ENCODE results near the gene LRRC15. TPM values are rescaled to one million over a fixed set of nuclear protein-coding genes. Genes with fewer than 3 reads are reported as not detected.

The LRRC15 gene
- polyA plus RNA-seq, 2 of the 4 experiments (the other 2 are of a cell fraction) = 0.05 to 0.14 TPM

DNA sequence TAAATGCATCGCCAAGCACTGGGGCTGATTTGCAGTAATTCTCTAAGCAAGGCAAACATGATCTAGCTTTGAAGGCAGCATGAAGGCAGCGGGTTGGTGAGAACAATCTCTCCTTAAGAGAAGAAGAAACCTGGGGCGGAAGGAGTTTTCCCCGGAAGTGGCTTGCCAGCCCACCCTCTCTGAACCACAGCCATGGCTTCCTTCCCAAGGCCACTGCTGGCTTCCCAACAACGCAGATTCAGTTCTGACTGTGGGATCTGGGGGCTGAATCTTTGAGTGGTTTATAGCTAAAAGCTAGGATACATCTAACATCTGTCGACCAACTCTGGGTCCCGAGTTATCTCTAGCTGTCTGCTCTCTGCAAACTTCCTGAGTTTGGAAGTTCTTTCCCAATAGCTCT is 14.2 kb downstream of the LRRC15 start (continued):
- TF ChIP-seq, protein P1, sequence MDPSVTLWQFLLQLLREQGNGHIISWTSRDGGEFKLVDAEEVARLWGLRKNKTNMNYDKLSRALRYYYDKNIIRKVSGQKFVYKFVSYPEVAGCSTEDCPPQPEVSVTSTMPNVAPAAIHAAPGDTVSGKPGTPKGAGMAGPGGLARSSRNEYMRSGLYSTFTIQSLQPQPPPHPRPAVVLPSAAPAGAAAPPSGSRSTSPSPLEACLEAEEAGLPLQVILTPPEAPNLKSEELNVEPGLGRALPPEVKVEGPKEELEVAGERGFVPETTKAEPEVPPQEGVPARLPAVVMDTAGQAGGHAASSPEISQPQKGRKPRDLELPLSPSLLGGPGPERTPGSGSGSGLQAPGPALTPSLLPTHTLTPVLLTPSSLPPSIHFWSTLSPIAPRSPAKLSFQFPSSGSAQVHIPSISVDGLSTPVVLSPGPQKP (IDR thresholded peaks at IDR 0.05; ENCODE audit: low read depth, low read length) = no peak
- TF ChIP-seq, protein P2, sequence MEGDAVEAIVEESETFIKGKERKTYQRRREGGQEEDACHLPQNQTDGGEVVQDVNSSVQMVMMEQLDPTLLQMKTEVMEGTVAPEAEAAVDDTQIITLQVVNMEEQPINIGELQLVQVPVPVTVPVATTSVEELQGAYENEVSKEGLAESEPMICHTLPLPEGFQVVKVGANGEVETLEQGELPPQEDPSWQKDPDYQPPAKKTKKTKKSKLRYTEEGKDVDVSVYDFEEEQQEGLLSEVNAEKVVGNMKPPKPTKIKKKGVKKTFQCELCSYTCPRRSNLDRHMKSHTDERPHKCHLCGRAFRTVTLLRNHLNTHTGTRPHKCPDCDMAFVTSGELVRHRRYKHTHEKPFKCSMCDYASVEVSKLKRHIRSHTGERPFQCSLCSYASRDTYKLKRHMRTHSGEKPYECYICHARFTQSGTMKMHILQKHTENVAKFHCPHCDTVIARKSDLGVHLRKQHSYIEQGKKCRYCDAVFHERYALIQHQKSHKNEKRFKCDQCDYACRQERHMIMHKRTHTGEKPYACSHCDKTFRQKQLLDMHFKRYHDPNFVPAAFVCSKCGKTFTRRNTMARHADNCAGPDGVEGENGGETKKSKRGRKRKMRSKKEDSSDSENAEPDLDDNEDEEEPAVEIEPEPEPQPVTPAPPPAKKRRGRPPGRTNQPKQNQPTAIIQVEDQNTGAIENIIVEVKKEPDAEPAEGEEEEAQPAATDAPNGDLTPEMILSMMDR (IDR thresholded peaks at IDR 0.05) = no peak
- TF ChIP-seq FOXS1 (CRISPR knock-in tag; IDR thresholded peaks at IDR 0.05) = no peak
- no peak for TF ChIP-seq CBX8 (IDR thresholded peaks at IDR 0.05)
- TF ChIP-seq, protein P3, sequence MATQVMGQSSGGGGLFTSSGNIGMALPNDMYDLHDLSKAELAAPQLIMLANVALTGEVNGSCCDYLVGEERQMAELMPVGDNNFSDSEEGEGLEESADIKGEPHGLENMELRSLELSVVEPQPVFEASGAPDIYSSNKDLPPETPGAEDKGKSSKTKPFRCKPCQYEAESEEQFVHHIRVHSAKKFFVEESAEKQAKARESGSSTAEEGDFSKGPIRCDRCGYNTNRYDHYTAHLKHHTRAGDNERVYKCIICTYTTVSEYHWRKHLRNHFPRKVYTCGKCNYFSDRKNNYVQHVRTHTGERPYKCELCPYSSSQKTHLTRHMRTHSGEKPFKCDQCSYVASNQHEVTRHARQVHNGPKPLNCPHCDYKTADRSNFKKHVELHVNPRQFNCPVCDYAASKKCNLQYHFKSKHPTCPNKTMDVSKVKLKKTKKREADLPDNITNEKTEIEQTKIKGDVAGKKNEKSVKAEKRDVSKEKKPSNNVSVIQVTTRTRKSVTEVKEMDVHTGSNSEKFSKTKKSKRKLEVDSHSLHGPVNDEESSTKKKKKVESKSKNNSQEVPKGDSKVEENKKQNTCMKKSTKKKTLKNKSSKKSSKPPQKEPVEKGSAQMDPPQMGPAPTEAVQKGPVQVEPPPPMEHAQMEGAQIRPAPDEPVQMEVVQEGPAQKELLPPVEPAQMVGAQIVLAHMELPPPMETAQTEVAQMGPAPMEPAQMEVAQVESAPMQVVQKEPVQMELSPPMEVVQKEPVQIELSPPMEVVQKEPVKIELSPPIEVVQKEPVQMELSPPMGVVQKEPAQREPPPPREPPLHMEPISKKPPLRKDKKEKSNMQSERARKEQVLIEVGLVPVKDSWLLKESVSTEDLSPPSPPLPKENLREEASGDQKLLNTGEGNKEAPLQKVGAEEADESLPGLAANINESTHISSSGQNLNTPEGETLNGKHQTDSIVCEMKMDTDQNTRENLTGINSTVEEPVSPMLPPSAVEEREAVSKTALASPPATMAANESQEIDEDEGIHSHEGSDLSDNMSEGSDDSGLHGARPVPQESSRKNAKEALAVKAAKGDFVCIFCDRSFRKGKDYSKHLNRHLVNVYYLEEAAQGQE (IDR thresholded peaks at IDR 0.05) = no peak
- TF ChIP-seq MYC (IDR thresholded peaks at IDR 0.05; ENCODE audit: borderline replicate concordance, low read length) = no peak

DNA sequence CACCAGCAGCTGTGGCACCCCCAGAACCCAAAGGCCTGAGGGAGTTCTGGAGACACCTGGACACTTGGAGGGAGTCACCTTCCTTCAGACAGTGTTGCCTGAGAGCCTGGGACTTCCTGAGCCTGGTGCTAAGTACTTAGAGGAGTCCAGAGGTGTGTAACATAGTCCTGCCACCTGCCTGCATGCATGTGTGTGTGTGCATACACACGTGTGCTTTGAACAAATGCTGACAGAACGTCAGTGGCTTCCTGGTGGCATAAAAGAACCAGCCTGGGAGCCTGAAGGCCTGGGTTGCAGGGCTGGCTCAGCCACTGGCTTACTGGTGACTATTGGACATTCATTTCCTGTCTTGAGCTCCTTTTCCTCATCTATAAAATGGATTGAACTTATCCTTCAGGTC is 15.2 kb downstream of the LRRC15 start:
- POLR2A ChIA-PET = no interaction called here
- Histone ChIP-seq H3K9me3 (no peaks in the 10 kb centered on the region), H3K4me2 (no peak overlapping the region), H3K4me1 (no peaks in the 10 kb centered on the region), H3K27ac (no peak overlapping the region), H3K4me3 (no peak overlapping the region)
- TF ChIP-seq NFE2L2 (conservative IDR thresholded peaks at IDR 0.05; ENCODE audit: low read length) (no peak), KDM5A (IDR thresholded peaks at IDR 0.05) (no peak), FOXS1 (CRISPR knock-in tag; IDR thresholded peaks at IDR 0.05) (no peak), RCOR1 (IDR thresholded peaks at IDR 0.05; ENCODE audit: low read depth, low read length) (no peak), ESRRA (IDR thresholded peaks at IDR 0.05; ENCODE audit: borderline replicate concordance, low read length) (no peak), RAD21 (conservative IDR thresholded peaks at IDR 0.05 in 1 of 2, IDR thresholded peaks at IDR 0.05 in 1 of 2) (no peak), MAZ (IDR thresholded peaks at IDR 0.05; ENCODE audit: borderline replicate concordance, low read depth, low read length) (no peak), RNF2 (IDR thresholded peaks at IDR 0.05; ENCODE audit: borderline replicate concordance, low read depth) (no peak)
- TF ChIP-seq, protein P1 (IDR thresholded peaks at IDR 0.05; ENCODE audit: low read depth, low read length) = no peak
- TF ChIP-seq, protein P4, sequence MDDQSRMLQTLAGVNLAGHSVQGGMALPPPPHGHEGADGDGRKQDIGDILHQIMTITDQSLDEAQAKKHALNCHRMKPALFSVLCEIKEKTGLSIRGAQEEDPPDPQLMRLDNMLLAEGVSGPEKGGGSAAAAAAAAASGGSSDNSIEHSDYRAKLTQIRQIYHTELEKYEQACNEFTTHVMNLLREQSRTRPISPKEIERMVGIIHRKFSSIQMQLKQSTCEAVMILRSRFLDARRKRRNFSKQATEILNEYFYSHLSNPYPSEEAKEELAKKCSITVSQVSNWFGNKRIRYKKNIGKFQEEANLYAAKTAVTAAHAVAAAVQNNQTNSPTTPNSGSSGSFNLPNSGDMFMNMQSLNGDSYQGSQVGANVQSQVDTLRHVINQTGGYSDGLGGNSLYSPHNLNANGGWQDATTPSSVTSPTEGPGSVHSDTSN (IDR thresholded peaks at IDR 0.05) = no peak
- TF ChIP-seq, protein P5, sequence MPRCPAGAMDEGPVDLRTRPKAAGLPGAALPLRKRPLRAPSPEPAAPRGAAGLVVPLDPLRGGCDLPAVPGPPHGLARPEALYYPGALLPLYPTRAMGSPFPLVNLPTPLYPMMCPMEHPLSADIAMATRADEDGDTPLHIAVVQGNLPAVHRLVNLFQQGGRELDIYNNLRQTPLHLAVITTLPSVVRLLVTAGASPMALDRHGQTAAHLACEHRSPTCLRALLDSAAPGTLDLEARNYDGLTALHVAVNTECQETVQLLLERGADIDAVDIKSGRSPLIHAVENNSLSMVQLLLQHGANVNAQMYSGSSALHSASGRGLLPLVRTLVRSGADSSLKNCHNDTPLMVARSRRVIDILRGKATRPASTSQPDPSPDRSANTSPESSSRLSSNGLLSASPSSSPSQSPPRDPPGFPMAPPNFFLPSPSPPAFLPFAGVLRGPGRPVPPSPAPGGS (IDR thresholded peaks at IDR 0.05) = no peak
- WGBS (ENCODE audit: missing lambda C conversion rate) = 21% methylated on average over 2 of the region's 2 CpGs
- CTCF ChIA-PET = interaction anchor here (0.7 to 1.1 kb wide), 2 partner anchors 10 to 21 kb away, joined by 3 to 4 read pairs; no protein-coding TSS in a partner anchor
- DNase-seq (ENCODE audit: low read depth in 1 of 2, low spot score in 1 of 2) (no peak), ATAC-seq (peak in 1 of 2 experiments; percentile 20; a peak in 1 of 6 replicates), FAIRE-seq (no peak)
